ENCODE measurements around the gene PPARGC1A.

- TF ChIP-seq CTCF (IDR thresholded peaks at IDR 0.05; ENCODE audit: insufficient read depth, low read depth, low read length) (no peak), EZH2 (IDR thresholded peaks at IDR 0.05; ENCODE audit: insufficient read depth, low read length) (no peak)
Observed at GRCh38 chr4:23881052-23881501, 8.8 kb downstream of the PPARGC1A start.
